Astrocyte (in vitro differentiated cells and primary cell): ENCODE results near the gene UQCC5. TPM values are rescaled to one million over a fixed set of nuclear protein-coding genes. Genes with fewer than 3 reads are reported as not detected.

Experiments used
- DNase-seq: peaks from one replicate; pipeline ENCODE4 v3.0.0-alpha.2; 2010; ENCODE audit warnings: low read depth
- FAIRE-seq: peaks from 2 replicates; lab custom pipeline; 2011; peaks lifted over from hg19 to GRCh38; lab: Jason Lieb, UNC
- H2AFZ ChIP-seq: 2 replicates; pipeline ENCODE4 v1.6.0; 2012; ENCODE audit warnings: low read depth, low read length, inconsistent platforms
- H3K27ac ChIP-seq: 2 replicates; pipeline ENCODE4 v1.5.1; 2011; ENCODE audit warnings: low read depth, low read length, inconsistent platforms
- H3K27me3 ChIP-seq: 2 replicates; pipeline ENCODE4 v1.6.0; 2011; ENCODE audit warnings: low read length, inconsistent platforms; ENCODE audit not compliant: insufficient read depth
- H3K36me3 ChIP-seq: 2 replicates; pipeline ENCODE4 v1.5.1; 2011; ENCODE audit warnings: low read length, inconsistent platforms; ENCODE audit not compliant: insufficient read depth
- H3K4me1 ChIP-seq: 2 replicates; pipeline ENCODE4 v1.5.1; 2011; ENCODE audit warnings: low read length, inconsistent platforms; ENCODE audit not compliant: insufficient read depth
- H3K4me2 ChIP-seq: 2 replicates; pipeline ENCODE4 v1.6.0; 2012; ENCODE audit warnings: low read length, inconsistent platforms
- H3K4me3 ChIP-seq: 2 replicates; pipeline ENCODE4 v1.5.1; 2011; ENCODE audit warnings: low read depth, mild to moderate bottlenecking, low read length, inconsistent platforms; ENCODE audit not compliant: insufficient read depth
- H3K79me2 ChIP-seq: 2 replicates; pipeline ENCODE4 v1.6.0; 2012; ENCODE audit warnings: mild to moderate bottlenecking, low read length, inconsistent platforms; ENCODE audit not compliant: insufficient read depth
- H3K9ac ChIP-seq: 2 replicates; pipeline ENCODE4 v1.6.0; 2012; ENCODE audit warnings: mild to moderate bottlenecking, low read length, inconsistent platforms
- H3K9me3 ChIP-seq: 2 replicates; pipeline ENCODE4 v1.5.1; 2012; ENCODE audit warnings: low read depth, mild to moderate bottlenecking, low read length, inconsistent platforms; ENCODE audit not compliant: insufficient read depth
- H4K20me1 ChIP-seq: 2 replicates; pipeline ENCODE4 v1.6.0; 2012; ENCODE audit warnings: low read length, inconsistent platforms; ENCODE audit not compliant: insufficient read depth
- H3K27ac Mint-ChIP-seq: one replicate; pipeline ENCODE4 v1.8.0; 2021; ENCODE audit warnings: mild to moderate bottlenecking, mixed read lengths; ENCODE audit not compliant: unreplicated experiment
- H3K27me3 Mint-ChIP-seq: one replicate; pipeline ENCODE4 v1.8.0; 2021; ENCODE audit warnings: low read depth, mixed read lengths; ENCODE audit not compliant: unreplicated experiment
- H3K36me3 Mint-ChIP-seq: one replicate; pipeline ENCODE4 v1.8.0; 2021; ENCODE audit warnings: low read depth, mixed read lengths; ENCODE audit not compliant: unreplicated experiment
- H3K4me1 Mint-ChIP-seq: one replicate; pipeline ENCODE4 v1.8.0; 2021; ENCODE audit warnings: low read depth, mixed read lengths; ENCODE audit not compliant: unreplicated experiment
- H3K4me3 Mint-ChIP-seq: one replicate; pipeline ENCODE4 v1.8.0; 2021; ENCODE audit warnings: mild to moderate bottlenecking, moderate library complexity, mixed read lengths; ENCODE audit not compliant: unreplicated experiment
- H3K9me3 Mint-ChIP-seq: one replicate; pipeline ENCODE4 v1.8.0; 2021; ENCODE audit warnings: mild to moderate bottlenecking, mixed read lengths; ENCODE audit not compliant: unreplicated experiment
- CTCF ChIP-seq: IDR thresholded peaks from 2 replicates; pipeline ENCODE4 v1.5.1; 2011; ENCODE audit warnings: low read depth, mild to moderate bottlenecking, inconsistent platforms, low read length, moderate library complexity; ENCODE audit not compliant: insufficient read depth
- EZH2 ChIP-seq: IDR thresholded peaks from 2 replicates; pipeline ENCODE4 v1.6.1; 2012; ENCODE audit warnings: mild to moderate bottlenecking, low read length, inconsistent platforms; ENCODE audit not compliant: insufficient read depth
- total RNA-seq: library from RNA; stranded (reverse); gene quantifications from 2 replicates; pipeline ENCODE4 v1.2.1, GENCODE V29; 2021

The UQCC5 gene
- total RNA-seq, 1 donor from 2014 or later: 22.9 TPM

- peaks cover 12% of the 10 kb centered on the region for H3K36me3 ChIP-seq
- Mint-ChIP-seq H3K27ac (no peak overlapping the region), H3K4me1 (peaks cover 7% of the 10 kb centered on the region), H3K27me3 (peaks cover 15% of the 10 kb centered on the region), H3K4me3 (no peak overlapping the region), H3K9me3 (no peaks in the 10 kb centered on the region), H3K36me3 (peaks cover 14% of the 10 kb centered on the region)
- H3K9me3 ChIP-seq: no peaks in the 10 kb centered on the region
- TF ChIP-seq CTCF: no peak
- TF ChIP-seq EZH2: no peak
- no peak overlapping the region for H2AFZ ChIP-seq
- H3K4me1 ChIP-seq: no peaks in the 10 kb centered on the region
- no peak overlapping the region for H3K9ac ChIP-seq
- no peaks in the 10 kb centered on the region for H3K27me3 ChIP-seq
- no peak overlapping the region for H3K4me2 ChIP-seq
- no peak for FAIRE-seq
- no peak overlapping the region for H3K4me3 ChIP-seq
- no peak overlapping the region for H3K27ac ChIP-seq
- no peak for DNase-seq
- no peaks in the 10 kb centered on the region for H3K79me2 ChIP-seq
- H4K20me1 ChIP-seq: peaks cover 36% of the 10 kb centered on the region
Measured at GRCh38 chr3:52521881-52522650, 14.3 kb upstream of the UQCC5 start.

GRCh38 chr3:52522651-52523251, 13.7 kb upstream of the UQCC5 start:
- TF ChIP-seq CTCF (no peak), EZH2 (no peak)
- Histone ChIP-seq H4K20me1 (peaks cover 43% of the 10 kb centered on the region), H3K4me3 (no peak overlapping the region), H2AFZ (no peak overlapping the region), H3K27me3 (no peaks in the 10 kb centered on the region), H3K9me3 (no peaks in the 10 kb centered on the region), H3K36me3 (peaks cover 18% of the 10 kb centered on the region), H3K27ac (no peak overlapping the region), H3K9ac (no peak overlapping the region), H3K79me2 (peaks cover under 1% of the 10 kb centered on the region), H3K4me1 (no peaks in the 10 kb centered on the region), H3K4me2 (no peak overlapping the region)
- Mint-ChIP-seq H3K4me1 (peaks cover 7% of the 10 kb centered on the region), H3K4me3 (no peak overlapping the region), H3K9me3 (no peaks in the 10 kb centered on the region), H3K27ac (no peak overlapping the region), H3K27me3 (peaks cover 14% of the 10 kb centered on the region), H3K36me3 (peaks cover 18% of the 10 kb centered on the region)
- FAIRE-seq: no peak
- no peak for DNase-seq
